GM12878 (cell line): ENCODE measurements around the gene ZMIZ1. TPM values are rescaled to one million over a fixed set of nuclear protein-coding genes. Genes with fewer than 3 reads are reported as not detected.

Experiments used
- ATAC-seq: fragments of 200-7000 bp; cut with Tn5 transposase; 3 replicates; pipeline ENCODE4 v1.9.1; 2020; ENCODE audit warnings: mild to moderate bottlenecking, moderate library complexity
- BruUV-seq: library from RNA; stranded (reverse); fragments of 400-500 nt; replicated peaks from 2 replicates; lab custom pipeline; 2021; lab: Mats Ljungman, UMichigan
- CTCF ChIA-PET: fragments of 300-600 bp; sonication (Branson Sonifier 250); formaldehyde crosslinking; extraction: SDS; loops from one replicate; lab custom pipeline; 2021; ENCODE audit warnings: inconsistent platforms; lab: Yijun Ruan, JAX
- POLR2A ChIA-PET: fragments of 350-600 bp; formaldehyde crosslinking; extraction: SDS; loops from one replicate; lab custom pipeline; 2021; ENCODE audit warnings: inconsistent platforms; lab: Charles Lee
- RAD21 ChIA-PET: fragments of 300-600 bp; sonication (Branson Sonifier 250); formaldehyde crosslinking; loops from one replicate; lab custom pipeline; 2023; ENCODE audit warnings: antibody characterized with exemption; ENCODE audit not compliant: unreplicated experiment; lab: Charles Lee
- SMC1A ChIA-PET: fragments of 300-600 bp; sonication (Branson Sonifier 250); formaldehyde crosslinking; loops from one replicate; lab custom pipeline; 2023; ENCODE audit not compliant: unreplicated experiment, uncharacterized antibody; lab: Charles Lee
- DNase-seq: peaks from one replicate; pipeline ENCODE4 v3.0.0-alpha.2; 2011; ENCODE audit warnings: low read depth, low spot score
- FAIRE-seq: peaks from 3 replicates; lab custom pipeline; 2011; peaks lifted over from hg19 to GRCh38; lab: Jason Lieb, UNC
- H2AFZ ChIP-seq: 2 replicates; pipeline ENCODE4 v1.6.0; 2011; ENCODE audit warnings: low read depth, low read length, control low read depth; ENCODE audit not compliant: control insufficient read depth
- H3K27ac ChIP-seq: 2 replicates; pipeline ENCODE4 v1.5.1; 2011; ENCODE audit warnings: control low read depth; ENCODE audit not compliant: control insufficient read depth, insufficient read depth
- H3K27me3 ChIP-seq, 2 experiments: replicated peaks in 1 of 2; 2 replicates each; pipeline versions ENCODE4 v1.6.0 to v1.6.1; 2011; ENCODE audit warnings: low read length in 1 of 2; ENCODE audit not compliant: control insufficient read depth in 2 of 2, insufficient read depth in 2 of 2
- H3K36me3 ChIP-seq, 2 experiments: 2 replicates each; pipeline ENCODE4 v1.5.1; 2011; ENCODE audit warnings: low read length in 1 of 2; ENCODE audit not compliant: control insufficient read depth in 2 of 2, insufficient read depth in 2 of 2
- H3K4me1 ChIP-seq: 2 replicates; pipeline ENCODE4 v1.6.1; 2011; ENCODE audit warnings: mild to moderate bottlenecking, low read length, moderate library complexity, mixed read lengths; ENCODE audit not compliant: control insufficient read depth, insufficient read depth
- H3K4me2 ChIP-seq: 2 replicates; pipeline ENCODE4 v1.6.0; 2011; ENCODE audit warnings: control low read depth; ENCODE audit not compliant: control insufficient read depth, insufficient read depth
- H3K4me3 ChIP-seq: fragments of 200-600 bp; sonication (generic); 2 replicates; pipeline ENCODE4 v1.5.1; 2016
- H3K79me2 ChIP-seq: 2 replicates; pipeline ENCODE4 v1.6.0; 2011; ENCODE audit warnings: low read length; ENCODE audit not compliant: control insufficient read depth, insufficient read depth
- H3K9ac ChIP-seq: 2 replicates; pipeline ENCODE4 v1.8.0; 2011; ENCODE audit warnings: low read length, control low read depth, mixed read lengths; ENCODE audit not compliant: control insufficient read depth, insufficient read depth
- H3K9me3 ChIP-seq: replicated peaks from 3 replicates; pipeline ENCODE4 v1.5.1; 2011; ENCODE audit warnings: mild to moderate bottlenecking, low read length; ENCODE audit not compliant: control insufficient read depth, insufficient read depth
- H4K20me1 ChIP-seq: 2 replicates; pipeline ENCODE4 v1.6.0; 2011; ENCODE audit not compliant: control insufficient read depth, insufficient read depth
- CHD1 ChIP-seq: IDR thresholded peaks from 2 replicates; pipeline ENCODE4 v1.6.1; 2012; ENCODE audit warnings: low read depth, low read length, improper control_type of control experiment
- NFXL1 ChIP-seq: fragments of 450-650 bp; IDR thresholded peaks from 2 replicates; pipeline ENCODE4 v1.6.1; 2017; ENCODE audit warnings: antibody characterized with exemption, mild to moderate bottlenecking, borderline replicate concordance
- RELB ChIP-seq: fragments of 450-650 bp; IDR thresholded peaks from 2 replicates; pipeline ENCODE4 v1.6.1; 2017; ENCODE audit warnings: low read depth, mild to moderate bottlenecking, moderate library complexity
- SIN3A ChIP-seq: IDR thresholded peaks from 2 replicates; pipeline ENCODE4 v1.6.1; 2012; ENCODE audit warnings: low read depth, low read length, improper control_type of control experiment
- SMARCA5 ChIP-seq: fragments of 450-650 bp; IDR thresholded peaks from 2 replicates; pipeline ENCODE4 v1.6.1; 2017; ENCODE audit warnings: mild to moderate bottlenecking
- SMC3 ChIP-seq: IDR thresholded peaks from 2 replicates; pipeline ENCODE4 v1.6.1; 2011; ENCODE audit warnings: low read length, improper control_type of control experiment, borderline replicate concordance
- WGBS: methylation state at CpG from one replicate; pipeline ENCODE4 v1.1.6; 2016; ENCODE audit warnings: low lambda C conversion rate; ENCODE audit not compliant: insufficient replicate concordance, insufficient coverage; ENCODE audit errors: missing lambda C conversion rate; 5-methylcytosine and 5-hydroxymethylcytosine counted together
- in situ Hi-C: fragments of 300-500 bp; cut with MboI; formaldehyde crosslinking; loops from 9 replicates; pipeline ENCODE4 v1.14.3; 2018; ENCODE audit warnings: mixed read lengths
- intact Hi-C: fragments of 100-400 bp; cut with micrococcal nuclease; formaldehyde crosslinking; loops from one replicate; pipeline ENCODE4 v1.14.2; 2022; ENCODE audit not compliant: unreplicated experiment
- polyA plus RNA-seq, 11 experiments: library from polyadenylated mRNA; depleted of rRNA in 4 of 11; unstranded in 6 of 11; stranded (reverse) in 5 of 11; fragments of >200 nt; fragmentation: Nextera tagmentation in 4 of 11; fragmentation: Illumina TruSeq in 1 of 11; extraction: Ambion mirVana in 4 of 11; extraction: Trizol in 1 of 11; gene quantifications; 1 replicate in 1 of 11; 2 replicates in 10 of 11; pipeline versions ENCODE4 v1.2.1 to v1.2.3, GENCODE V29; 2011 to 2016; ENCODE audit warnings: inconsistent platforms in 2 of 11, missing spikeins in 2 of 11, low read depth in 1 of 11
- total RNA-seq, 4 experiments: library from RNA; depleted of rRNA in 3 of 4; stranded (reverse); fragments of >200 nt in 3 of 4; fragmentation: Illumina TruSeq in 1 of 4; extraction: Trizol in 1 of 4; gene quantifications; 2 replicates each; pipeline versions ENCODE4 v1.2.1 to v1.2.3, GENCODE V29; 2013 to 2021

The ZMIZ1 gene
- total and polyA plus RNA-seq, 10 of the 15 experiments (the other 5 are each of a cell fraction or from before 2014, with no cell fraction given), result 3.1 to 82.3 (median 14.9) TPM

DNA sequence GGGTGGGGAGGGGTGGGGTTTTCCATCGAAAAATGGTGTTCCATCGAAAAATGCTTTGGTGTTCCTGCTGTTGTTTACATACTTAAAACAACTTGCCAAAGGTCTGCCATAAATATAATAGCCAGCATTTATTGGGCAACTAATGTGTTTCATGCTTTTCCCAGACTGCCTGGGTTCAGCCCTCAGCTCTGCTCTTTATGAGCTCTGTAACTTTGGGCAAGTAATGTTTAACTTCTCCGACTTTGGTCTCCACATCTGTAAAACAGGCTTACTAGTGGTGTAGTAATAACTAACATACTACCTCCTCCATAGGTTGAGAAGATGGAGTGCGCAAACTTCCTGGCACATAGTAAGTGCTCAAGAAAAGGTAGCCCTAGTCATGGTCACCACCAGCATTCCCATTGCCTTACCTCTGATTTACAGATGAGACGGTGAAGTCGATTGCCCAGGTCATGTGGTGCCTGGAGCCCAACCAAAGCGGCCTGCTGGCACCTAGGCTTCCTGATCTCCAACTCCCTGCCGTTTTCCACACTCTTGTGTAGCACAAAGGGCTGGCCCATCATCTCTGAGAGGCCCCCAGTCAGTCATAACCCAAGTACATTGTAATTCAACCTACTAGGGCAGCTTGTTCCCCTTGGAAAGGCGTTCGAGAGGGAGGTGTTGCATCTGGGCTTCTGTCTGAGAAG lies 8.9 kb downstream of the ZMIZ1 start:
- intact Hi-C loops, result no loop called here
- ChIA-PET POLR2A (no interaction called here), CTCF (interaction anchor here (0.6 kb wide), 1 partner anchor 45 kb away, joined by 3 read pairs; no protein-coding TSS in a partner anchor), SMC1A (no interaction called here), RAD21 (interaction anchor here (0.7 kb wide), 1 partner anchor 1321 kb away, joined by 4 read pairs; no protein-coding TSS in a partner anchor)
- H3K4me1 ChIP-seq, result peaks cover 14% of the 10 kb centered on the region
- ATAC-seq, result no peak
- 42% methylated on average over 10 of the region's 10 CpGs for WGBS
- H3K9me3 ChIP-seq, result no peaks in the 10 kb centered on the region
- no peak for TF ChIP-seq SMARCA5
- no peak for TF ChIP-seq SMC3
- no peak for TF ChIP-seq RELB
- no peak for TF ChIP-seq NFXL1
- no peak for TF ChIP-seq SIN3A
- TF ChIP-seq CHD1, result no peak
- TF ChIP-seq, all 136 proteins: peak for 0
- in situ Hi-C loops, result no loop called here
- no peaks in the 10 kb centered on the region for H3K27me3 ChIP-seq
- FAIRE-seq, result no peak
- no peak for DNase-seq
- H3K27ac ChIP-seq, result no peak overlapping the region
- no peak overlapping the region for H3K9ac ChIP-seq
- no peaks in the 10 kb centered on the region for H3K79me2 ChIP-seq
- H4K20me1 ChIP-seq, result no peaks in the 10 kb centered on the region
- H3K4me3 ChIP-seq, result no peak overlapping the region
- no TSS peak for BruUV-seq
- no peak overlapping the region for H3K4me2 ChIP-seq
- H2AFZ ChIP-seq, result no peak overlapping the region
- no peaks in the 10 kb centered on the region for H3K36me3 ChIP-seq
